MCF 10A (cell line): Measurements from ENCODE around the gene MYO1E. TPM values are rescaled to one million over a fixed set of nuclear protein-coding genes. Genes with fewer than 3 reads are reported as not detected.

Source experiments
- BruUV-seq: library from RNA; stranded (reverse); fragments of 400-500 nt; replicated peaks from 2 replicates; lab custom pipeline; 2021; lab: Mats Ljungman, UMichigan
- CTCF ChIA-PET: fragments of 300-600 bp; sonication (Branson Sonifier 250); formaldehyde crosslinking; extraction: SDS; loops from one replicate; lab custom pipeline; 2021; ENCODE audit warnings: antibody characterized with exemption, inconsistent platforms; lab: Yijun Ruan, JAX
- POLR2A ChIA-PET: fragments of 300-600, 350-650 bp; sonication (Branson Sonifier 250); formaldehyde crosslinking; extraction: SDS; loops from one replicate; lab custom pipeline; 2020; ENCODE audit warnings: antibody characterized with exemption, inconsistent platforms; lab: Yijun Ruan, JAX
- DNase-seq: peaks from one replicate; pipeline ENCODE4 v3.0.0-alpha.2; 2018; ENCODE audit not compliant: unreplicated experiment
- H3K27ac Mint-ChIP-seq: one replicate; pipeline ENCODE4 v1.8.0; 2022; ENCODE audit warnings: mild to moderate bottlenecking, low read depth, mixed read lengths; ENCODE audit not compliant: unreplicated experiment
- H3K27me3 Mint-ChIP-seq: one replicate; pipeline ENCODE4 v1.8.0; 2022; ENCODE audit warnings: mixed read lengths; ENCODE audit not compliant: insufficient read depth, unreplicated experiment
- H3K36me3 Mint-ChIP-seq: one replicate; pipeline ENCODE4 v1.8.0; 2022; ENCODE audit warnings: mild to moderate bottlenecking, moderate library complexity, mixed read lengths; ENCODE audit not compliant: insufficient read depth, unreplicated experiment
- H3K4me1 Mint-ChIP-seq: one replicate; pipeline ENCODE4 v1.8.0; 2022; ENCODE audit warnings: mixed read lengths; ENCODE audit not compliant: insufficient read depth, unreplicated experiment
- H3K4me3 Mint-ChIP-seq: one replicate; pipeline ENCODE4 v1.8.0; 2022; ENCODE audit warnings: mild to moderate bottlenecking, moderate library complexity, mixed read lengths; ENCODE audit not compliant: unreplicated experiment
- H3K9me3 Mint-ChIP-seq: one replicate; pipeline ENCODE4 v1.8.0; 2022; ENCODE audit warnings: mixed read lengths; ENCODE audit not compliant: unreplicated experiment
- intact Hi-C: fragments of 100-400 bp; cut with micrococcal nuclease; formaldehyde crosslinking; loops from 2 replicates; pipeline ENCODE4 v1.14.1; 2022
- total RNA-seq: library from RNA; stranded (reverse); gene quantifications from 2 replicates; pipeline ENCODE4 v1.2.3, GENCODE V29; 2022
- TF ChIP-seq, protein P1 (sequence below): fragments of 200-600 bp; IDR thresholded peaks from one replicate; pipeline ENCODE4 v1.8.0; 2022; ENCODE audit warnings: antibody characterized with exemption, mild to moderate bottlenecking; ENCODE audit not compliant: unreplicated experiment

Gene MYO1E
- total RNA-seq, 1 experiment from 2014 or later: 121 TPM

DNA sequence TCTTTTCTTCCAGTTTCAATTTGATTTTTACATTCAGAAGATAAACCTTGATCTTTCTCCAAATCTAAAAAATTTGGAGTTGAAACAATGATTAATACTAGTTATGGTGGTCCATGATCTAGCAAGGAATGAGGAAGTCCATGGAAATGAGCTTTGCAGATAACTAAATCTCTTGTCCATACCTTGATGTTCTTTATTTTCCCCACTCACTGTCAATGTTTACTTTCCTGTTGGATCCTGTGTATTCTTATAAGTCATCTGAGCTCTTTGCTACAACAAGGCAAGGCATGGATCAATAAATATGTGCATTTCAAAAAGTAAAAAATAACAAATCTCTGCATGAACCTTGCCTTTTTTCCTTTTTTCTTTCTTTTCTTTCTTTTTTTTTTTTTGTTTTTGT, 6.2 kb upstream of the MYO1E start:
- Mint-ChIP-seq H3K9me3 (no peaks in the 10 kb centered on the region), H3K36me3 (peaks cover 4% of the 10 kb centered on the region), H3K4me3 (no peak overlapping the region), H3K27ac (no peak overlapping the region), H3K4me1 (peaks cover 3% of the 10 kb centered on the region), H3K27me3 (no peaks in the 10 kb centered on the region)
- no TSS peak for BruUV-seq
- POLR2A ChIA-PET: interaction anchor here (1.3 to 1.8 kb wide), 2 partner anchors 9 to 77 kb away, joined by 3 to 5 read pairs; no protein-coding TSS in a partner anchor
- DNase-seq: no peak
- TF ChIP-seq, protein P1, sequence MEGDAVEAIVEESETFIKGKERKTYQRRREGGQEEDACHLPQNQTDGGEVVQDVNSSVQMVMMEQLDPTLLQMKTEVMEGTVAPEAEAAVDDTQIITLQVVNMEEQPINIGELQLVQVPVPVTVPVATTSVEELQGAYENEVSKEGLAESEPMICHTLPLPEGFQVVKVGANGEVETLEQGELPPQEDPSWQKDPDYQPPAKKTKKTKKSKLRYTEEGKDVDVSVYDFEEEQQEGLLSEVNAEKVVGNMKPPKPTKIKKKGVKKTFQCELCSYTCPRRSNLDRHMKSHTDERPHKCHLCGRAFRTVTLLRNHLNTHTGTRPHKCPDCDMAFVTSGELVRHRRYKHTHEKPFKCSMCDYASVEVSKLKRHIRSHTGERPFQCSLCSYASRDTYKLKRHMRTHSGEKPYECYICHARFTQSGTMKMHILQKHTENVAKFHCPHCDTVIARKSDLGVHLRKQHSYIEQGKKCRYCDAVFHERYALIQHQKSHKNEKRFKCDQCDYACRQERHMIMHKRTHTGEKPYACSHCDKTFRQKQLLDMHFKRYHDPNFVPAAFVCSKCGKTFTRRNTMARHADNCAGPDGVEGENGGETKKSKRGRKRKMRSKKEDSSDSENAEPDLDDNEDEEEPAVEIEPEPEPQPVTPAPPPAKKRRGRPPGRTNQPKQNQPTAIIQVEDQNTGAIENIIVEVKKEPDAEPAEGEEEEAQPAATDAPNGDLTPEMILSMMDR: no peak
- CTCF ChIA-PET: interaction anchor here (0.7 to 2.2 kb wide), 5 partner anchors 59 to 132 kb away, joined by 3 to 7 read pairs (median 4); partner anchors contain the start of gene FAM81A
- intact Hi-C loops: no loop called here

DNA sequence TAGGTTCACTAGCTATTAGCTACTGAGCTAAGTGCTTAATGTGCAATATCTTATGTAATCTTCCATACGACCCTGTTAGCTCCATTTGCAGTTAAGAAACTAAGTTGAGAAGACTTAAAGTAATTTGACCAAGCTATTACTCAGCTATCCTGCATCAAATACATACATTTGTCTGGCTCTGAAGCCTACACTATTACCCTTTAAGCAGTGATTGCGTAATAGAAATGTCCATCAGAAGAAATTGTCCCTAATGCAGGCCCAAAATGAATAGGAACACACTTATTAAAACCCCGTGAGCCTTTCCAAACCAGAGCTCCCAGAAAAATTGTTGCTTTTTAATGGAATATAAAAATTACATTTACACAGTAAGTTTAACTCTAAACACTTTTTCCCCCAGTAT, 5.3 kb upstream of the MYO1E start:
- intact Hi-C loops: no loop called here
- ChIA-PET CTCF (interaction anchor here (0.5 to 2.2 kb wide), 7 partner anchors 65 to 203 kb away, joined by 3 to 10 read pairs (median 4); no protein-coding TSS in a partner anchor), POLR2A (interaction anchor here (1.3 kb wide), 1 partner anchor 78 kb away, joined by 3 read pairs; no protein-coding TSS in a partner anchor)
- no TSS peak for BruUV-seq
- H3K9me3 Mint-ChIP-seq: no peaks in the 10 kb centered on the region
- DNase-seq: no peak
- H3K4me1 Mint-ChIP-seq: peaks cover 6% of the 10 kb centered on the region
- no peaks in the 10 kb centered on the region for H3K27me3 Mint-ChIP-seq
- H3K36me3 Mint-ChIP-seq: peaks cover 8% of the 10 kb centered on the region
- TF ChIP-seq, protein P1: no peak
- no peak overlapping the region for H3K4me3 Mint-ChIP-seq
- no peak overlapping the region for H3K27ac Mint-ChIP-seq

DNA sequence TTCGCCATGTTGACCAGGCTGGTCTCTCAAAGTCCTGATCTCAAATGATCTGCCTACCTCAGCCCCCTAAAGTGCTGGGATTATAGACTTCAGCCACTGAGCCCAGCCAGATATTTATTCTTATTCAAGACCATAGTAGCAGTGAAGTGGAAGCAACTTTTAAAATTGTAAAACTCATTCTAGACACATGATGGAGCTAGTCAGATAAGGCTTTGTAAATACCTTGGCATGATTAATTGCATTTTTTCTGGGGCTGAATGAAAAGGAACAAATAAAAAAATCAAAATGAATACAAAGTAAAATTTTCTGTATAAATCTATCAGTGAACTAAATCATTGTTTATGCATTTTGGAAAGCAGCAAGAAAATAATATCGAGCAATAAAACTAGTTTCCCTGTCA, 4.1 kb upstream of the MYO1E start:
- POLR2A ChIA-PET: interaction anchor here (0.7 to 1.0 kb wide), 3 partner anchors 10 to 93 kb away, joined by 3 read pairs; no protein-coding TSS in a partner anchor
- intact Hi-C loops: no loop called here
- BruUV-seq: no TSS peak
- H3K27ac Mint-ChIP-seq: no peak overlapping the region
- TF ChIP-seq, protein P1: peak; percentile 20
- no peaks in the 10 kb centered on the region for H3K27me3 Mint-ChIP-seq
- no peak for DNase-seq
- no peaks in the 10 kb centered on the region for H3K9me3 Mint-ChIP-seq
- H3K4me1 Mint-ChIP-seq: peaks cover 6% of the 10 kb centered on the region
- CTCF ChIA-PET: interaction anchor here (0.6 to 1.8 kb wide), 7 partner anchors 23 to 207 kb away, joined by 3 to 10 read pairs (median 4); no protein-coding TSS in a partner anchor
- H3K4me3 Mint-ChIP-seq: no peak overlapping the region
- peaks cover 14% of the 10 kb centered on the region for H3K36me3 Mint-ChIP-seq

DNA sequence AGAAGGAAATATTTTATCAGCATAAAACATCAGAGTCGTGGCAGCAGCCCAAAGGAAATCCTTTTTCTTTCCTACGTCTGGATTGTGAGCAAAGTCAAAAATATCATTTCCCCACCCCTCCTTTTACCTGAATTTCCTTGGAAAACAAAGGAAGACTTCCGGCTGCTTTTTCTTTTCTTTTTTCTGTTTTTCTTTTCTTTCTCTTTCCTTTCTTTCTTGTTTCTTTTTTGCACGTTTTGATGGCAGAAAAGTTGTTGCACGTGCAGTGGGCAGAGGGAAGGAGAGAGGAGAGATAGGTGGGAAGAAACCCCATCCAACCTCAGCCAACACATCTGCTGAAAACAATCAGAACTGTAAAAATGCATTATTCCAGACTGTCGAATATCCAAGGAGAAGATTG, 544 bp upstream of the MYO1E start:
- peaks cover 30% of the 10 kb centered on the region for H3K36me3 Mint-ChIP-seq
- BruUV-seq: no TSS peak
- peaks cover 30% of the 10 kb centered on the region for H3K4me1 Mint-ChIP-seq
- H3K27ac Mint-ChIP-seq: peak overlapping the region; percentile 98
- peak overlapping the region; percentile 99 for H3K4me3 Mint-ChIP-seq
- TF ChIP-seq, protein P1: no peak
- intact Hi-C loops: loop anchor here (2.0 to 5.0 kb wide), 2 partner anchors 120 to 181 kb away; no protein-coding TSS in a partner anchor
- CTCF ChIA-PET: interaction anchor here (0.7 to 1.0 kb wide), 3 partner anchors 74 to 714 kb away, joined by 3 to 9 read pairs (median 3); no protein-coding TSS in a partner anchor
- POLR2A ChIA-PET: interaction anchor here (0.6 to 6.4 kb wide), 44 partner anchors 8 to 1025 kb away, joined by 3 to 76 read pairs (median 4); partner anchors contain the start of genes ANXA2 and FAM81A
- H3K27me3 Mint-ChIP-seq: no peaks in the 10 kb centered on the region
- no peaks in the 10 kb centered on the region for H3K9me3 Mint-ChIP-seq
- no peak for DNase-seq
